A673 (cell line): ENCODE results near the gene SLC35A3. TPM values are rescaled to one million over a fixed set of nuclear protein-coding genes. Genes with fewer than 3 reads are reported as not detected.

Source experiments
- BruUV-seq: library from RNA; stranded (reverse); fragments of 400-500 nt; replicated peaks from 2 replicates; lab custom pipeline; 2021; lab: Mats Ljungman, UMichigan
- CTCF ChIA-PET: fragments of 300-600 bp; sonication (Branson Sonifier 250); formaldehyde crosslinking; loops from one replicate; lab custom pipeline; 2022; ENCODE audit warnings: antibody characterized with exemption; lab: Charles Lee
- POLR2A ChIA-PET: fragments of 300-600 bp; sonication (Branson Sonifier 250); formaldehyde crosslinking; loops from one replicate; lab custom pipeline; 2022; ENCODE audit warnings: antibody characterized with exemption; ENCODE audit not compliant: low non-redundant PET; lab: Charles Lee
- DNase-seq: peaks from one replicate; pipeline ENCODE4 v3.0.0-alpha.2; 2015; ENCODE audit warnings: low spot score
- H3K27ac ChIP-seq: fragments of 200-600 bp; sonication (generic); 2 replicates; pipeline ENCODE4 v1.5.1; 2016; ENCODE audit warnings: mixed run types, low read depth, mild to moderate bottlenecking, mixed read lengths, antibody characterized with exemption, low read length; ENCODE audit not compliant: poor library complexity, severe bottlenecking
- H3K27me3 ChIP-seq: fragments of 200-600 bp; sonication (generic); replicated peaks from 2 replicates; pipeline ENCODE4 v1.6.1; 2017; ENCODE audit warnings: mixed run types, low read depth, mild to moderate bottlenecking, mixed read lengths, antibody characterized with exemption, low read length; ENCODE audit not compliant: insufficient read depth, poor library complexity
- H3K36me3 ChIP-seq: fragments of 200-600 bp; sonication (generic); 2 replicates; pipeline ENCODE4 v1.6.1; 2016; ENCODE audit warnings: mixed run types, mild to moderate bottlenecking, mixed read lengths, antibody characterized with exemption, low read length; ENCODE audit not compliant: insufficient read depth, poor library complexity, severe bottlenecking
- H3K4me1 ChIP-seq: fragments of 200-600 bp; sonication (generic); 2 replicates; pipeline ENCODE4 v1.6.1; 2017; ENCODE audit warnings: mixed run types, mild to moderate bottlenecking, mixed read lengths, antibody characterized with exemption, low read length; ENCODE audit not compliant: insufficient read depth, poor library complexity, severe bottlenecking
- H3K4me3 ChIP-seq: fragments of 200-600 bp; sonication (generic); 2 replicates; pipeline ENCODE4 v1.5.1; 2016; ENCODE audit warnings: low read depth, mixed run types, mild to moderate bottlenecking, mixed read lengths, low read length; ENCODE audit not compliant: poor library complexity, severe bottlenecking
- H3K9me3 ChIP-seq: fragments of 200-600 bp; sonication (generic); 2 replicates; pipeline ENCODE4 v1.6.1; 2016; ENCODE audit warnings: mixed run types, low read depth, mild to moderate bottlenecking, mixed read lengths, antibody characterized with exemption, low read length; ENCODE audit not compliant: poor library complexity, severe bottlenecking
- CTCF ChIP-seq: fragments of 300-800, 200-600 bp; sonication (generic); conservative IDR thresholded peaks from 2 replicates; pipeline ENCODE4 v1.5.1; 2017; ENCODE audit warnings: low read depth, mild to moderate bottlenecking, antibody characterized with exemption, low read length, moderate library complexity, mixed read lengths
- EZH2 ChIP-seq: fragments of 200-600 bp; sonication (generic); IDR thresholded peaks from 2 replicates; pipeline ENCODE4 v1.6.1; 2017; ENCODE audit warnings: borderline replicate concordance, low read depth, mild to moderate bottlenecking, mixed read lengths, antibody characterized with exemption, low read length; ENCODE audit not compliant: poor library complexity, severe bottlenecking
- intact Hi-C: fragments of 100-400 bp; cut with micrococcal nuclease; formaldehyde crosslinking; loops from one replicate; pipeline ENCODE4 v1.10.0; 2022; ENCODE audit not compliant: unreplicated experiment
- total RNA-seq: library from RNA; stranded (reverse); gene quantifications from 2 replicates; pipeline ENCODE4 v1.2.3, GENCODE V29; 2021

SLC35A3 gene
- total RNA-seq, 1 experiment from 2014 or later, result 25.0 TPM

GRCh38 chr1:99936071-99936470 lies 33.7 kb upstream of the SLC35A3 start:
- ChIA-PET CTCF (no interaction called here), POLR2A (no interaction called here)
- TF ChIP-seq CTCF (no peak), EZH2 (no peak)
- Histone ChIP-seq H3K27ac (no peak overlapping the region), H3K36me3 (no peaks in the 10 kb centered on the region), H3K9me3 (no peaks in the 10 kb centered on the region), H3K4me1 (no peaks in the 10 kb centered on the region), H3K27me3 (no peaks in the 10 kb centered on the region), H3K4me3 (no peak overlapping the region)
- no TSS peak for BruUV-seq
- no peak for DNase-seq
- intact Hi-C loops, result no loop called here

GRCh38 chr1:99942723-99943122 lies 27.1 kb upstream of the SLC35A3 start:
- Histone ChIP-seq H3K9me3 (no peaks in the 10 kb centered on the region), H3K27me3 (no peaks in the 10 kb centered on the region), H3K4me3 (no peak overlapping the region), H3K36me3 (no peaks in the 10 kb centered on the region), H3K4me1 (no peaks in the 10 kb centered on the region), H3K27ac (no peak overlapping the region)
- no TSS peak for BruUV-seq
- intact Hi-C loops, result no loop called here
- ChIA-PET CTCF (no interaction called here), POLR2A (no interaction called here)
- no peak for DNase-seq
- no peak for TF ChIP-seq EZH2
- TF ChIP-seq CTCF, result no peak

GRCh38 chr1:99943223-99943794 lies 26.5 kb upstream of the SLC35A3 start:
- no peak overlapping the region for H3K4me3 ChIP-seq
- intact Hi-C loops, result no loop called here
- H3K4me1 ChIP-seq, result no peaks in the 10 kb centered on the region
- BruUV-seq, result no TSS peak
- no peaks in the 10 kb centered on the region for H3K36me3 ChIP-seq
- no peak overlapping the region for H3K27ac ChIP-seq
- H3K27me3 ChIP-seq, result no peaks in the 10 kb centered on the region
- peak; percentile 31 for DNase-seq
- ChIA-PET CTCF (no interaction called here), POLR2A (no interaction called here)
- no peaks in the 10 kb centered on the region for H3K9me3 ChIP-seq
- TF ChIP-seq EZH2 (no peak), CTCF (no peak)
